Osteoblast (primary cell): ENCODE results near the gene RNASE8. TPM values are rescaled to one million over a fixed set of nuclear protein-coding genes. Genes with fewer than 3 reads are reported as not detected.

Experiments used
- DNase-seq: peaks from one replicate; pipeline ENCODE4 v3.0.0; 2011; ENCODE audit warnings: low spot score, mixed read lengths; ENCODE audit not compliant: insufficient read length; ENCODE audit errors: missing footprints
- H2AFZ ChIP-seq: 2 replicates; pipeline ENCODE4 v1.6.0; 2011; ENCODE audit warnings: mild to moderate bottlenecking, low read length
- H3K27ac ChIP-seq: 2 replicates; pipeline ENCODE4 v1.5.1; 2011; ENCODE audit warnings: mild to moderate bottlenecking, low read depth, low read length, moderate library complexity
- H3K27me3 ChIP-seq: 2 replicates; pipeline ENCODE4 v1.6.0; 2012; ENCODE audit warnings: mild to moderate bottlenecking, control low read depth, inconsistent platforms, low read length, moderate library complexity; ENCODE audit not compliant: insufficient read depth
- H3K36me3 ChIP-seq: 2 replicates; pipeline ENCODE4 v1.5.1; 2011; ENCODE audit warnings: mild to moderate bottlenecking, low read length, control low read depth, moderate library complexity; ENCODE audit not compliant: insufficient read depth
- H3K4me1 ChIP-seq: 2 replicates; pipeline ENCODE4 v1.5.1; 2011; ENCODE audit warnings: mild to moderate bottlenecking, low read length, control low read depth, moderate library complexity; ENCODE audit not compliant: insufficient read depth
- H3K4me2 ChIP-seq: 2 replicates; pipeline ENCODE4 v1.6.0; 2011; ENCODE audit warnings: mild to moderate bottlenecking, low read length; ENCODE audit not compliant: insufficient read depth
- H3K4me3 ChIP-seq: fragments of 200-600 bp; sonication (generic); 3 replicates; pipeline ENCODE4 v1.5.1; 2012; ENCODE audit warnings: mild to moderate bottlenecking, low read length, inconsistent platforms; ENCODE audit not compliant: insufficient read depth
- H3K79me2 ChIP-seq: 2 replicates; pipeline ENCODE4 v1.6.0; 2012; ENCODE audit warnings: mild to moderate bottlenecking, low read length, control low read depth, inconsistent platforms; ENCODE audit not compliant: insufficient read depth
- H3K9me3 ChIP-seq: 2 replicates; pipeline ENCODE4 v1.5.1; 2011; ENCODE audit warnings: low read depth, low read length, control low read depth
- H4K20me1 ChIP-seq: 2 replicates; pipeline ENCODE4 v1.6.0; 2012; ENCODE audit warnings: mild to moderate bottlenecking, low read length, control low read depth; ENCODE audit not compliant: insufficient read depth
- CTCF ChIP-seq: IDR thresholded peaks from 2 replicates; pipeline ENCODE4 v1.5.1; 2011; ENCODE audit warnings: mild to moderate bottlenecking, low read depth, low read length, moderate library complexity; ENCODE audit errors: extremely low read depth
- total RNA-seq: library from RNA; depleted of rRNA; stranded (reverse); fragments of >200 nt; gene quantifications from 2 replicates; pipeline ENCODE4 v1.2.3, GENCODE V29; 2012

RNASE8 gene
- total RNA-seq, 1 donor: not detected

GRCh38 chr14:21069388-21070082 lies 11.9 kb downstream of the RNASE8 start:
- Histone ChIP-seq H3K79me2 (peaks cover 17% of the 10 kb centered on the region), H2AFZ (peak overlapping the region; percentile 87), H3K36me3 (peaks cover 15% of the 10 kb centered on the region), H3K27ac (peak overlapping the region; percentile 63), H3K9me3 (no peaks in the 10 kb centered on the region), H3K4me2 (peak overlapping the region; percentile 92), H3K4me3 (peak overlapping the region; percentile 76), H3K4me1 (peaks cover 35% of the 10 kb centered on the region), H3K27me3 (no peaks in the 10 kb centered on the region), H4K20me1 (peaks cover 15% of the 10 kb centered on the region)
- no peak for TF ChIP-seq CTCF
- peak; percentile 88 for DNase-seq

DNA sequence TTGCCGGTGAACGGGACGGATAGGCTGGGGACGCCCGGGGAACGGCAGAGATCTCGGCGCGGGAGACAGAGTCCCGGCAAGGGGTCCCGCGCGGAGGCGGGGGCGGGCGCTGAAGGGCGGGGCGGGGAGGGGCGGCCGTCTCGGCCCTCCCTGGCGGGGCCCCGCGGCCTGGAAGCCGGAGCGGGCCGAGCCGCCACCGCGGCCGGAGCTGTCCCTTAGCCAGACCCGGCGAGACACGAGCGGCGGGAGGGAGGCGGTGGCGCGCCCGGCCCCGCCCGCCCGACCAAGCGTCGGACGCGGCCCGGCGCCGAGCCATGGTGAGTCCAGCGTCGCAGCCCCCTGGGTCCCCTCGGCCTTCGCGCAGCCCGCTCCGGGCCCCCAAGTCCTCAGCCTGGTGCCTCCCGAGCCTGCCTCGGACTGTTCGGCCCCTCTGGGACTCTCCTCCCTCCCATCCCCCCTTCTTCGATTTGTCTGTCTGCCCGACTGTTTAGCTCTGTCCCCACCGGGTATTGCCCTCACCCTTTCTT lies 12.5 kb downstream of the RNASE8 start, which contains the start of gene ARHGEF40:
TSS of gene ARHGEF40 (plus strand) at position 222 of the 527 bp plus-strand sequence. CDS start at position 315, 93 bp downstream.
- peaks cover 35% of the 10 kb centered on the region for H3K4me1 ChIP-seq
- H3K27me3 ChIP-seq: no peaks in the 10 kb centered on the region
- peak within 1 kb of the TSS; percentile 93 for H3K4me2 ChIP-seq
- H3K9me3 ChIP-seq: no peaks in the 10 kb centered on the region
- peak within 1 kb of the TSS; percentile 87 for H2AFZ ChIP-seq
- H4K20me1 ChIP-seq: peaks cover 19% of the 10 kb centered on the region
- H3K36me3 ChIP-seq: peaks cover 20% of the 10 kb centered on the region
- H3K4me3 ChIP-seq: peak within 1 kb of the TSS; percentile 76
- TF ChIP-seq CTCF: no peak
- H3K27ac ChIP-seq: peak within 1 kb of the TSS; percentile 91
- peaks cover 17% of the 10 kb centered on the region for H3K79me2 ChIP-seq
- peak; percentile 92 for DNase-seq

- H3K27me3 ChIP-seq: no peaks in the 10 kb centered on the region
- H2AFZ ChIP-seq: peak overlapping the region; percentile 48
- TF ChIP-seq CTCF: no peak
- H3K27ac ChIP-seq: peak overlapping the region; percentile 91
- H3K4me1 ChIP-seq: peaks cover 35% of the 10 kb centered on the region
- peaks cover 19% of the 10 kb centered on the region for H4K20me1 ChIP-seq
- H3K79me2 ChIP-seq: peaks cover 17% of the 10 kb centered on the region
- H3K9me3 ChIP-seq: no peaks in the 10 kb centered on the region
- peak overlapping the region; percentile 76 for H3K4me3 ChIP-seq
- peak overlapping the region; percentile 93 for H3K4me2 ChIP-seq
- peak; percentile 96 for DNase-seq
- peaks cover 24% of the 10 kb centered on the region for H3K36me3 ChIP-seq
These were observed 13.1 kb downstream of the RNASE8 start for GRCh38 chr14:21070610-21071224.
